Erythroblast (primary cell): ENCODE results near the gene PRLHR.

ENCODE experiments used
- GATA1 ChIP-seq: IDR thresholded peaks from 2 replicates; pipeline ENCODE4 v1.6.1; 2011; ENCODE audit warnings: low read depth, mild to moderate bottlenecking, control low read depth, low read length, moderate library complexity
- POLR2A ChIP-seq: IDR thresholded peaks from 2 replicates; pipeline ENCODE4 v1.6.1; 2011; ENCODE audit warnings: mild to moderate bottlenecking, low read length

- TF ChIP-seq POLR2A (no peak), GATA1 (no peak)
Observed at GRCh38 chr10:118542205-118542604, 53.2 kb downstream of the PRLHR start.
